ENCODE results near the gene NPHS2.

The NPHS2 gene

GRCh38 chr1:179516976-179517705 lies 58.6 kb downstream of the NPHS2 start:
- Histone ChIP-seq H3K79me2 (ENCODE audit: insufficient read depth, low read length) (no peaks in the 10 kb centered on the region), H3K9ac (ENCODE audit: low read depth, low read length, poor library complexity, severe bottlenecking) (no peak overlapping the region), H3K27me3 (ENCODE audit: insufficient read depth, low read length, poor library complexity, severe bottlenecking) (no peaks in the 10 kb centered on the region), H4K20me1 (ENCODE audit: insufficient read depth, low read length, poor library complexity, severe bottlenecking) (no peaks in the 10 kb centered on the region), H3K36me3 (ENCODE audit: insufficient read depth, low read length) (no peaks in the 10 kb centered on the region), H3K4me1 (ENCODE audit: insufficient read depth, low read length, poor library complexity, severe bottlenecking) (no peaks in the 10 kb centered on the region), H3F3A (ENCODE audit: low read depth) (no peaks in the 10 kb centered on the region), H3K4me3 (ENCODE audit: low read length, poor library complexity, severe bottlenecking) (no peak overlapping the region), H3K4me2 (ENCODE audit: low read depth, low read length, poor library complexity, severe bottlenecking) (no peak overlapping the region), H2AFZ (ENCODE audit: low read length) (no peak overlapping the region), H3K9me3 (ENCODE audit: insufficient read depth, low read depth, low read length) (no peaks in the 10 kb centered on the region), H3K9me2 (replicated peaks; ENCODE audit: low read depth, low read length) (no peaks in the 10 kb centered on the region)
- TF ChIP-seq CTCF (conservative IDR thresholded peaks at IDR 0.05; ENCODE audit: low read length) (no peak), EZH2phosphoT487 (IDR thresholded peaks at IDR 0.05; ENCODE audit: borderline replicate concordance) (no peak)

GRCh38 chr1:179510038-179510437 lies 65.7 kb downstream of the NPHS2 start:
- H3K9ac ChIP-seq (ENCODE audit: low read depth, low read length, poor library complexity, severe bottlenecking), result no peak overlapping the region
- H3K27me3 ChIP-seq (ENCODE audit: insufficient read depth, low read length, poor library complexity, severe bottlenecking), result no peaks in the 10 kb centered on the region
- H4K20me1 ChIP-seq (ENCODE audit: insufficient read depth, low read length, poor library complexity, severe bottlenecking), result no peaks in the 10 kb centered on the region
- H3F3A ChIP-seq (ENCODE audit: low read depth), result no peaks in the 10 kb centered on the region
- H2AFZ ChIP-seq (ENCODE audit: low read length), result no peak overlapping the region
- H3K4me3 ChIP-seq (ENCODE audit: low read length, poor library complexity, severe bottlenecking), result no peak overlapping the region
- no peaks in the 10 kb centered on the region for H3K36me3 ChIP-seq (ENCODE audit: insufficient read depth, low read length)
- H3K4me1 ChIP-seq (ENCODE audit: insufficient read depth, low read length, poor library complexity, severe bottlenecking), result no peaks in the 10 kb centered on the region
- TF ChIP-seq CTCF (conservative IDR thresholded peaks at IDR 0.05; ENCODE audit: low read length) (no peak), EZH2phosphoT487 (IDR thresholded peaks at IDR 0.05; ENCODE audit: borderline replicate concordance) (no peak)
- no peaks in the 10 kb centered on the region for H3K79me2 ChIP-seq (ENCODE audit: insufficient read depth, low read length)
- no peaks in the 10 kb centered on the region for H3K9me2 ChIP-seq (replicated peaks; ENCODE audit: low read depth, low read length)
- no peak overlapping the region for H3K4me2 ChIP-seq (ENCODE audit: low read depth, low read length, poor library complexity, severe bottlenecking)
- no peaks in the 10 kb centered on the region for H3K9me3 ChIP-seq (ENCODE audit: insufficient read depth, low read depth, low read length)

- no peak overlapping the region for H3K4me3 ChIP-seq (ENCODE audit: low read length, poor library complexity, severe bottlenecking)
- no peaks in the 10 kb centered on the region for H3K9me2 ChIP-seq (replicated peaks; ENCODE audit: low read depth, low read length)
- H3K27me3 ChIP-seq (ENCODE audit: insufficient read depth, low read length, poor library complexity, severe bottlenecking), result no peaks in the 10 kb centered on the region
- no peaks in the 10 kb centered on the region for H3K36me3 ChIP-seq (ENCODE audit: insufficient read depth, low read length)
- H3K79me2 ChIP-seq (ENCODE audit: insufficient read depth, low read length), result no peaks in the 10 kb centered on the region
- no peak overlapping the region for H2AFZ ChIP-seq (ENCODE audit: low read length)
- H3K9me3 ChIP-seq (ENCODE audit: insufficient read depth, low read depth, low read length), result no peaks in the 10 kb centered on the region
- H3F3A ChIP-seq (ENCODE audit: low read depth), result no peaks in the 10 kb centered on the region
- H4K20me1 ChIP-seq (ENCODE audit: insufficient read depth, low read length, poor library complexity, severe bottlenecking), result no peaks in the 10 kb centered on the region
- TF ChIP-seq EZH2phosphoT487 (IDR thresholded peaks at IDR 0.05; ENCODE audit: borderline replicate concordance) (no peak), CTCF (conservative IDR thresholded peaks at IDR 0.05; ENCODE audit: low read length) (no peak)
- H3K4me2 ChIP-seq (ENCODE audit: low read depth, low read length, poor library complexity, severe bottlenecking), result no peak overlapping the region
- H3K4me1 ChIP-seq (ENCODE audit: insufficient read depth, low read length, poor library complexity, severe bottlenecking), result no peaks in the 10 kb centered on the region
- H3K9ac ChIP-seq (ENCODE audit: low read depth, low read length, poor library complexity, severe bottlenecking), result no peak overlapping the region
Observed at GRCh38 chr1:179509384-179509783, 66.4 kb downstream of the NPHS2 start.

Measured in Loucy (cell line).